Osteocyte (in vitro differentiated cells): Measurements from ENCODE around the gene GYS1. TPM values are rescaled to one million over a fixed set of nuclear protein-coding genes. Genes with fewer than 3 reads are reported as not detected.

Experiments used
- DNase-seq: peaks from one replicate; pipeline ENCODE4 v3.0.0; 2021; ENCODE audit warnings: mixed read lengths; ENCODE audit not compliant: unreplicated experiment; ENCODE audit errors: extremely low spot score
- H3K27ac Mint-ChIP-seq: one replicate; pipeline ENCODE4 v1.8.0; 2021; ENCODE audit warnings: mild to moderate bottlenecking, mixed read lengths; ENCODE audit not compliant: unreplicated experiment
- H3K27me3 Mint-ChIP-seq: one replicate; pipeline ENCODE4 v1.8.0; 2021; ENCODE audit warnings: mixed read lengths; ENCODE audit not compliant: unreplicated experiment
- H3K36me3 Mint-ChIP-seq: one replicate; pipeline ENCODE4 v1.8.0; 2021; ENCODE audit warnings: mixed read lengths; ENCODE audit not compliant: unreplicated experiment
- H3K4me1 Mint-ChIP-seq: one replicate; pipeline ENCODE4 v1.8.0; 2021; ENCODE audit warnings: mixed read lengths; ENCODE audit not compliant: unreplicated experiment
- H3K4me3 Mint-ChIP-seq: one replicate; pipeline ENCODE4 v1.8.0; 2021; ENCODE audit warnings: mild to moderate bottlenecking, moderate library complexity, mixed read lengths; ENCODE audit not compliant: unreplicated experiment
- H3K9me3 Mint-ChIP-seq: one replicate; pipeline ENCODE4 v1.8.0; 2021; ENCODE audit warnings: mixed read lengths; ENCODE audit not compliant: unreplicated experiment
- CTCF ChIP-seq: fragments of 200-600 bp; sonication (generic); IDR thresholded peaks from 2 replicates; pipeline ENCODE4 v1.5.0; 2021; ENCODE audit warnings: antibody characterized with exemption, mild to moderate bottlenecking, moderate library complexity
- total RNA-seq: library from RNA; stranded (reverse); gene quantifications from 2 replicates; pipeline ENCODE4 v1.2.1, GENCODE V29; 2021

The GYS1 gene
- total RNA-seq, 1 donor from 2014 or later: 42.2 TPM

GRCh38 chr19:48991873-48992580 is 1.1 kb downstream of the GYS1 start:
- peaks cover 8% of the 10 kb centered on the region for H3K36me3 Mint-ChIP-seq
- peaks cover 25% of the 10 kb centered on the region for H3K4me1 Mint-ChIP-seq
- H3K9me3 Mint-ChIP-seq: no peaks in the 10 kb centered on the region
- DNase-seq: no peak
- H3K27me3 Mint-ChIP-seq: no peaks in the 10 kb centered on the region
- no peak for TF ChIP-seq CTCF
- H3K27ac Mint-ChIP-seq: peak overlapping the region; percentile 89
- H3K4me3 Mint-ChIP-seq: peak overlapping the region; percentile 94

DNA sequence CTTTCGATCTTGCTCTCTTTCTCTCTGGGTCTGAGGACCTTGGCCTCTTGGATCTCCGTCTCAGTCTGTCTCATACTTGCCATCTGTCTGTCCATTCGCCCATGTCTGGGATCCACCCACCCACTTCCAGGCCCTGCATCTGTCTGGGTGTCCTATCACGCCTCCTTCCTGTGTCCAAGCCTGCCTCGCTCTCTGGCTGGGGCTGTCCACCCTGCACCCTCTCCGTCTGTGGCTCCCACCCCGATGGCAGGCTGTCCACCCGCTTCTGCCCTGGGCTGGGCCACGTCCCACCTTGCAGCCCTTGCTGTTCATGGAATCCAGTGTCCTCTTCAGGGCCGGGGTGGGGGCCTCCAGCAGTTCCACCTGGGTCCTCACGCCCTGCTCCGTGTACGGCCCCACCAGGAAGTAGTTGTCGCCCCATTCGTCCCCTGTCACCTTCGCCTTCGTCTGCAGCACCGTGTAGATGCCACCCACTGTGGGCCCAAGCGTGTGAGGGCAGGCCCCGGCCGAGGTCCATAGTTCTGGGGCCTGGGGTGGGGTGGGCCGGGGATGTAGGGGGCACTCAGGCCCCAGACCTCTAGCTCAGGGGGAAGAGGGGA is 2.0 kb downstream of the GYS1 start:
- no peaks in the 10 kb centered on the region for H3K27me3 Mint-ChIP-seq
- TF ChIP-seq CTCF: no peak
- no peak for DNase-seq
- peaks cover 10% of the 10 kb centered on the region for H3K36me3 Mint-ChIP-seq
- peaks cover 25% of the 10 kb centered on the region for H3K4me1 Mint-ChIP-seq
- peak overlapping the region; percentile 26 for H3K4me3 Mint-ChIP-seq
- H3K27ac Mint-ChIP-seq: peak overlapping the region; percentile 34
- H3K9me3 Mint-ChIP-seq: no peaks in the 10 kb centered on the region

- H3K9me3 Mint-ChIP-seq: no peaks in the 10 kb centered on the region
- H3K27ac Mint-ChIP-seq: no peak overlapping the region
- no peak for TF ChIP-seq CTCF
- H3K4me1 Mint-ChIP-seq: peaks cover 25% of the 10 kb centered on the region
- DNase-seq: no peak
- H3K36me3 Mint-ChIP-seq: peaks cover 10% of the 10 kb centered on the region
- no peak overlapping the region for H3K4me3 Mint-ChIP-seq
- H3K27me3 Mint-ChIP-seq: no peaks in the 10 kb centered on the region
These were observed 2.7 kb downstream of the GYS1 start for GRCh38 chr19:48990400-48990799.

DNA sequence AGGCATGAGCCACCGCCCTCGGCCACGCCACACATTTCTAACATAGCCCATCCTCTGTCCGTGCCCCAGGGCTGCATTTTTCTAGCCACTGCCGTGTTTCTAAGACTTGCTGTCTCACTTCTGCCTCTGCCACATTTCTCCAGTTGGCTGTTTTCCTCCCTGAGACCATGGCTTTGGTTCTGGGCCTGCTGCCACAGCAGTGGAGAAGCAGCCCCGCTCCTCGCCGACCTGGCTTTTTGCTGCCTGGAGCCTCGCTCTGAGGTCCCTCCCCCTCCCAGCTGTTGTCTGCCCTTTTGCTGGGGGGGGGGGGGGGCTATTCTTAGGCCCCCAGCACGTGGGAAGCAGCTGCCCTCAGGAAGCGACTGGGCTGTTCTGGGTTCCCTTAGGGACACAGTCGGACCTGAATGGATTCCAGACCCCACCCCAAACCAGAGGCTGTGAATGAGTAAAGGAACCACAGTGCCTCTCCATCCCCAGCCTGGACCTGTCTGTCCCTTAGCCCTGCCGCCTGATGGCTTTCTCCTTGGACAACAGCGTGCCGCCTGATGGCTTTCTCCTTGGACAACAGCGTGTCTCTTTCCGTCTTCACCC is 3.3 kb downstream of the GYS1 start:
- Mint-ChIP-seq H3K9me3 (no peaks in the 10 kb centered on the region), H3K4me1 (peaks cover 19% of the 10 kb centered on the region), H3K27ac (no peak overlapping the region), H3K27me3 (no peaks in the 10 kb centered on the region), H3K4me3 (no peak overlapping the region), H3K36me3 (peaks cover 10% of the 10 kb centered on the region)
- no peak for DNase-seq
- no peak for TF ChIP-seq CTCF

GRCh38 chr19:48988860-48989259 is 4.2 kb downstream of the GYS1 start:
- Mint-ChIP-seq H3K27me3 (no peaks in the 10 kb centered on the region), H3K9me3 (no peaks in the 10 kb centered on the region), H3K27ac (no peak overlapping the region), H3K36me3 (peaks cover 10% of the 10 kb centered on the region), H3K4me3 (no peak overlapping the region), H3K4me1 (peaks cover 11% of the 10 kb centered on the region)
- no peak for DNase-seq
- no peak for TF ChIP-seq CTCF
